Spleen (tissue), 11 donors: ENCODE results near the gene MAN1C1. TPM values are rescaled to one million over a fixed set of nuclear protein-coding genes. Genes with fewer than 3 reads are reported as not detected.

Experiments
- DNase-seq: peaks from one replicate; pipeline ENCODE4 v3.0.0-alpha.2; 2020
- H3K27ac ChIP-seq, 8 donors: fragments of 200-600 bp; sonication (generic) in 7 of 8; 1 replicate in 4 of 8; 2 replicates in 4 of 8; pipeline versions ENCODE4 v1.5.0 to v1.8.0; 2016 to 2021; ENCODE audit warnings: inconsistent platforms in 4 of 8, mild to moderate bottlenecking in 4 of 8, moderate library complexity in 1 of 8
- H3K27me3 ChIP-seq, 7 donors: fragments of 200-600 bp; sonication (generic) in 6 of 7; replicated peaks in 1 of 7; 1 replicate in 4 of 7; 2 replicates in 3 of 7; pipeline versions ENCODE4 v1.5.0 to v1.8.0; 2016 to 2021; ENCODE audit warnings: inconsistent platforms in 3 of 7, mild to moderate bottlenecking in 1 of 7
- H3K36me3 ChIP-seq, 6 donors: fragments of 200-600 bp; sonication (generic) in 5 of 6; 1 replicate in 4 of 6; 2 replicates in 2 of 6; pipeline versions ENCODE4 v1.5.0 to v1.8.0; 2016 to 2021; ENCODE audit warnings: inconsistent platforms in 2 of 6
- H3K4me1 ChIP-seq, 6 donors: fragments of 200-600 bp; sonication (generic) in 5 of 6; 1 replicate in 3 of 6; 2 replicates in 3 of 6; pipeline versions ENCODE4 v1.5.0 to v1.8.0; 2016 to 2021; ENCODE audit warnings: inconsistent platforms in 3 of 6
- H3K4me3 ChIP-seq, 8 donors: fragments of 200-600 bp; sonication (generic) in 7 of 8; 1 replicate in 4 of 8; 2 replicates in 4 of 8; pipeline versions ENCODE4 v1.5.0 to v1.8.0; 2016 to 2021; ENCODE audit warnings: inconsistent platforms in 4 of 8, mild to moderate bottlenecking in 4 of 8, moderate library complexity in 2 of 8
- H3K9me3 ChIP-seq, 8 donors: fragments of 200-600 bp; sonication (generic) in 7 of 8; 1 replicate in 4 of 8; 2 replicates in 4 of 8; pipeline versions ENCODE4 v1.5.0 to v1.8.0; 2016 to 2021; ENCODE audit warnings: inconsistent platforms in 4 of 8
- POLR2A ChIP-seq, 3 donors: fragments of 450-650 bp; IDR thresholded peaks; one replicate each; pipeline ENCODE4 v1.5.1; 2017; ENCODE audit warnings: antibody characterized with exemption in 3 of 3, mild to moderate bottlenecking in 1 of 3
- POLR2AphosphoS5 ChIP-seq, 3 donors: sonication (generic); formaldehyde crosslinking; IDR thresholded peaks; one replicate each; pipeline ENCODE4 v1.5.1; 2017; ENCODE audit warnings: antibody characterized with exemption in 3 of 3
- WGBS, 5 donors: extraction: QIAGEN DNeasy Blood & Tissue Kit in 3 of 5; methylation state at CpG; one replicate each; pipeline versions ENCODE4 v1.1.5 to v1.1.7; 2013 to 2018; 5-methylcytosine and 5-hydroxymethylcytosine counted together
- intact Hi-C: fragments of 100-400 bp; cut with DNase I; formaldehyde crosslinking; loops from one replicate; pipeline ENCODE4 v1.15.0; 2023; ENCODE audit warnings: low total_unique reads
- polyA plus RNA-seq, 3 donors: library from polyadenylated mRNA; stranded (reverse); fragments of 200-250 nt; gene quantifications; one replicate each; pipeline ENCODE4 v1.2.1, GENCODE V29; 2013
- total RNA-seq, 7 donors: library from RNA; depleted of rRNA in 3 of 7; stranded (reverse); fragments of >200 nt in 3 of 7; fragmentation: NEBNext Ultra II Directional in 4 of 7; extraction: Animal tissue kit (Norgen Biotek cat#: 25700) in 4 of 7; gene quantifications; one replicate each; pipeline versions ENCODE4 v1.1.0 to v1.2.1, GENCODE V29; 2016 to 2021
- TF ChIP-seq, protein P1 (sequence below), 11 experiments: fragments of 200-600 bp in 7 of 11; fragments of 450-650 bp in 4 of 11; sonication (generic) in 4 of 11; IDR thresholded peaks in 8 of 11; conservative IDR thresholded peaks in 3 of 11; 1 replicate in 7 of 11; 2 replicates in 4 of 11; pipeline versions ENCODE4 v1.4.0 to v1.8.0; 2016 to 2021; ENCODE audit warnings: antibody characterized with exemption in 11 of 11, inconsistent platforms in 4 of 11, mild to moderate bottlenecking in 1 of 11
- donor health status: healthy with polysubstance abuse.
- donor health status: DM: no; HTN: no; CAD: no; lungs with moderate emphysema.
- donor health status: DM: no; HTN: no; CAD: no.
- donor health status: Bipolar disorder and iron deficiency.
- donor health status: healthy.
- donor health status: DM: no; HTN: no; CAD: no.
- donor health status: DM: yes; HTN: yes; CAD: no.

MAN1C1 gene
- total and polyA plus RNA-seq, 10 donors, result 4.6 to 54.3 (median 41.1) TPM

GRCh38 chr1:25767437-25767770 is 150.8 kb downstream of the MAN1C1 start:
- H3K4me1 ChIP-seq, result peaks cover 19 to 49% (median 27%) of the 10 kb centered on the region in 6 donors
- H3K4me3 ChIP-seq, result no peak overlapping the region
- intact Hi-C loops, result no loop called here
- no peaks in the 10 kb centered on the region for H3K27me3 ChIP-seq
- DNase-seq, result no peak
- TF ChIP-seq POLR2AphosphoS5 (IDR thresholded peaks at IDR 0.05) (no peak), POLR2A (IDR thresholded peaks at IDR 0.05) (no peak)
- TF ChIP-seq, protein P1, sequence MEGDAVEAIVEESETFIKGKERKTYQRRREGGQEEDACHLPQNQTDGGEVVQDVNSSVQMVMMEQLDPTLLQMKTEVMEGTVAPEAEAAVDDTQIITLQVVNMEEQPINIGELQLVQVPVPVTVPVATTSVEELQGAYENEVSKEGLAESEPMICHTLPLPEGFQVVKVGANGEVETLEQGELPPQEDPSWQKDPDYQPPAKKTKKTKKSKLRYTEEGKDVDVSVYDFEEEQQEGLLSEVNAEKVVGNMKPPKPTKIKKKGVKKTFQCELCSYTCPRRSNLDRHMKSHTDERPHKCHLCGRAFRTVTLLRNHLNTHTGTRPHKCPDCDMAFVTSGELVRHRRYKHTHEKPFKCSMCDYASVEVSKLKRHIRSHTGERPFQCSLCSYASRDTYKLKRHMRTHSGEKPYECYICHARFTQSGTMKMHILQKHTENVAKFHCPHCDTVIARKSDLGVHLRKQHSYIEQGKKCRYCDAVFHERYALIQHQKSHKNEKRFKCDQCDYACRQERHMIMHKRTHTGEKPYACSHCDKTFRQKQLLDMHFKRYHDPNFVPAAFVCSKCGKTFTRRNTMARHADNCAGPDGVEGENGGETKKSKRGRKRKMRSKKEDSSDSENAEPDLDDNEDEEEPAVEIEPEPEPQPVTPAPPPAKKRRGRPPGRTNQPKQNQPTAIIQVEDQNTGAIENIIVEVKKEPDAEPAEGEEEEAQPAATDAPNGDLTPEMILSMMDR (IDR thresholded peaks at IDR 0.05 in 8 of 11, conservative IDR thresholded peaks at IDR 0.05 in 3 of 11), result no peak
- no peaks in the 10 kb centered on the region for H3K9me3 ChIP-seq
- peaks cover 0 to 42% (median 5%) of the 10 kb centered on the region in 6 donors for H3K36me3 ChIP-seq
- no peak overlapping the region for H3K27ac ChIP-seq

DNA sequence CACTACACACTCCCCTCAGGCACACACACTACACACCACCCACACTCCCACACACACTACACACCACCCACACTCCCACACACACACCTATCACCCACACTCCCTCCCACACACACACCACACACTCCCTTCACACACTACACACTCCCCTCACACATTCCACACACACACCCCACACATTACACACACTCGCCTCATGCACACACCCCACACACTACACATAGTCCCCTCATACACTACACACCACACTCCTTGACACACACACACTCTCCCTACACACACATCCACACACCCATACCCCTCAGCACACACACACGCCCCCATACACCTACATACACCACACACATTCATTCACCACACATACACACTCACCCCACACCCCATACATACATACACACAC is 152.4 kb downstream of the MAN1C1 start:
- peaks cover 20 to 59% (median 30%) of the 10 kb centered on the region in 6 donors for H3K4me1 ChIP-seq

DNA sequence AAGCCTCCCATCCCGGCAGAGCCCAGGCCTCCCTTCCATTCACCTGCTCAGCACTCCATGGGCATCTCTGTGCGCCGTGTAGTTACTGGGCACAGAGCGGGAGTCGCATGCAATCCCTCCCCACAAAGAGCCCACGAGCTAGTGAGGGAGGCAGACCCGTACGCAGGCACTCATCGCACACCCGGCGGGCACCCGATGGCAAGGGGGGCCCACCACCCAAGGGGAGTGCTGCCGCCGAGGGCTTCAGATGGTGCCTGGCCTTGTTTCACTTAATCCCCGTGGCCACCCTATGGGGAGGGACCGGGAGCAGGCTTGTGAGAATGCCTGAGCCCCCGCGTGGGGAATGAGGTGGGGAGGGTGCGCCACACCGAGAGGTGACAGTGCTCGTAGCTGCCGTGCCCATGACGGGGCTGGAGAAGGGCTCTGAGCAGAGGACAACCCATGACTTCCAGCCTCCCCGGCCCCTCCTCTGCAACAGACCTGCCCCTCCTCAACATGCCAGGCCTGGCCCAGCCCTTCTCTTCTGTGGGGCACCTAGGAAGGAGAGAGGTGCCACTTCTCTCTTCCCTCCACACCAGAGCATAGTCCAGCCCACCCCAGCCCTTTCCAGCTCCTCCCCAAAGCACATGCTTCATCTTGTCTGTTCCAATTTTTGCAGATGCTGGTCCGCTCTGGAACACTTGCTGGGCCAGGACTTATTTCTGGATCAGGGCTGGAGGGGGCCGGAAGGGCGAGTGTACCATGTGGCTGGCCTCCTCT is 153.2 kb downstream of the MAN1C1 start:
- TF ChIP-seq, protein P1 (IDR thresholded peaks at IDR 0.05 in 8 of 11, conservative IDR thresholded peaks at IDR 0.05 in 3 of 11), result no peak
- no peak for TF ChIP-seq POLR2AphosphoS5 (IDR thresholded peaks at IDR 0.05)
- no peak for TF ChIP-seq POLR2A (IDR thresholded peaks at IDR 0.05)
- Histone ChIP-seq H3K4me1 (peaks cover 20 to 67% (median 38%) of the 10 kb centered on the region in 6 donors), H3K27me3 (no peaks in the 10 kb centered on the region), H3K9me3 (no peaks in the 10 kb centered on the region), H3K36me3 (peaks cover 0 to 45% (median 1%) of the 10 kb centered on the region in 6 donors), H3K4me3 (no peak overlapping the region), H3K27ac (peak overlapping the region in 4 of 8 donors; percentile 30 to 63 (median 52))
- intact Hi-C loops, result no loop called here
- DNase-seq, result no peak
- 92 to 95% (median 93%) methylated on average over 7 to 27 of the region's 27 CpGs for WGBS, 5 donors

More for the DNA sequence above, 152.4 kb downstream of the MAN1C1 start:
- Histone ChIP-seq H3K4me3 (no peak overlapping the region), H3K27ac (peak overlapping the region in 1 of 8 donors; percentile 14), H3K27me3 (no peaks in the 10 kb centered on the region), H3K9me3 (no peaks in the 10 kb centered on the region), H3K36me3 (peaks cover 0 to 52% (median 3%) of the 10 kb centered on the region in 6 donors)
- intact Hi-C loops, result no loop called here
- 91 to 96% (median 93%) methylated on average over 2 of the region's 2 CpGs for WGBS, 5 donors
- TF ChIP-seq POLR2AphosphoS5 (IDR thresholded peaks at IDR 0.05), result no peak
- TF ChIP-seq POLR2A (IDR thresholded peaks at IDR 0.05), result no peak
- TF ChIP-seq, protein P1 (IDR thresholded peaks at IDR 0.05 in 8 of 11, conservative IDR thresholded peaks at IDR 0.05 in 3 of 11), result no peak
- no peak for DNase-seq

DNA sequence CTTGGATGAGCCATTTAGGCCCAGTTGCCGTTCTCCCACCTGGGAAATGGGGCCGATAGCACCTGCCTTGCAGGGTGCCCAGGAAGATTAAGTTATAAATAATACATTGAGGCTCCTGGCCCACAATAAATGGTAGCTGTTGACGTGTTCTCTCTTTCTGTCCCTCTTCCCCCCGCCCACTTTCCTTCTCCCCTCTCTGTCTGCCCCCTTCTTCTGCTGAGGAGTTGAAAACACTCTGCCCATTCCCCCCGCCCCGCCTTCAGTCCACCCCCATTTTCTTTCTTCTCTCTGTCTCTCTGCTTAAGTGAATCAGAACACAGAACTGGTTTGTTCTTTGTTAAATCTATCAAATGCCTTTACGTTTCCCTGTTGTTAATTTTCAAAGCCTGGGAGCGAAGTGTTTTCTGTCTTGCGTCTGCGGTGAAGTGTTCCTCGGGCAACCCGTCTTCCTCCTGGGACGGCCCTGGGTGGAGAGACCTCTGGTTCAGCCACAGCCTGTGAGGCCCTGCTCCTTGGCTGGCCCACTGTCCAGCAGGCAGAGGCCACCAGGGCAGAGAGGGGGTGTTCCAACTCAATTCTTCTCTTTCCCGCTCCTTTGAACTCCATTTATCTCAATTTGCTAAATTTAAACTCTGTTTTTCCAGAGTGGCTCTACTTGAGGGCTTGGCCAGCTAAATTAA is 154.1 kb downstream of the MAN1C1 start:
- 60 to 67% (median 65%) methylated on average over 14 of the region's 14 CpGs for WGBS, 5 donors
- H3K36me3 ChIP-seq, result peaks cover 0 to 41% (median 1%) of the 10 kb centered on the region in 6 donors
- intact Hi-C loops, result no loop called here
- no peak for TF ChIP-seq POLR2A (IDR thresholded peaks at IDR 0.05)
- peak in 1 of 3 donors; percentile 14 for TF ChIP-seq POLR2AphosphoS5 (IDR thresholded peaks at IDR 0.05)
- TF ChIP-seq, protein P1 (IDR thresholded peaks at IDR 0.05 in 8 of 11, conservative IDR thresholded peaks at IDR 0.05 in 3 of 11), result no peak
- H3K9me3 ChIP-seq, result no peaks in the 10 kb centered on the region
- H3K27me3 ChIP-seq, result no peaks in the 10 kb centered on the region
- H3K4me3 ChIP-seq, result no peak overlapping the region
- peaks cover 26 to 68% (median 43%) of the 10 kb centered on the region in 6 donors for H3K4me1 ChIP-seq
- no peak for DNase-seq
- peak overlapping the region in 7 of 8 donors; percentile 32 to 63 (median 46) for H3K27ac ChIP-seq
